Sciatic nerve (tissue), 2 donors: ENCODE results near the gene SF3B3. TPM values are rescaled to one million over a fixed set of nuclear protein-coding genes. Genes with fewer than 3 reads are reported as not detected.
"Not testable (repeated sequence)": the region's sequence is repeated elsewhere in the genome, so short reads cannot be mapped to it uniquely, and the experiment has no call there.

ENCODE experiments used
- ATAC-seq: fragments of 200-7000 bp; cut with Tn5 transposase; one replicate; pipeline ENCODE4 v1.9.1; 2020; ENCODE audit warnings: mild to moderate bottlenecking, moderate library complexity
- DNase-seq: peaks from one replicate; pipeline ENCODE4 v3.0.0-alpha.2; 2020; ENCODE audit warnings: low spot score
- intact Hi-C: fragments of 100-400 bp; cut with DNase I; formaldehyde crosslinking; loops from one replicate; pipeline ENCODE4 v1.14.2; 2022
- total RNA-seq: library from RNA; stranded (reverse); fragmentation: NEBNext Ultra II Directional; extraction: Animal tissue kit (Norgen Biotek cat#: 25700); gene quantifications from one replicate; pipeline ENCODE4 v1.2.1, GENCODE V29; 2021
- donor health status: DM: no; HTN: no; CAD: no.
- donor health status: DM: no; HTN: no; CAD: no.

The SF3B3 gene
- total RNA-seq, 1 donor from 2014 or later: 207 TPM

GRCh38 chr16:70496513-70496912 lies 27.1 kb upstream of the SF3B3 start:
- DNase-seq (no peak), ATAC-seq (no peak)
- intact Hi-C loops: no loop called here

- no peak for DNase-seq
- intact Hi-C loops: no loop called here
Observed at GRCh38 chr16:70508752-70509151, 14.9 kb upstream of the SF3B3 start.

GRCh38 chr16:70510216-70510615 lies 13.4 kb upstream of the SF3B3 start:
- DNase-seq (no peak), ATAC-seq (no peak)
- intact Hi-C loops: no loop called here

More at GRCh38 chr16:70508752-70509151, 14.9 kb upstream of the SF3B3 start:
- no peak for ATAC-seq

- intact Hi-C loops: no loop called here
- ATAC-seq (no peak), DNase-seq (no peak)
Observed at GRCh38 chr16:70511833-70512232, 11.8 kb upstream of the SF3B3 start.

- DNase-seq (no peak), ATAC-seq (no peak)
- intact Hi-C loops: no loop called here
Observed at GRCh38 chr16:70512456-70512855, 11.2 kb upstream of the SF3B3 start.

- intact Hi-C loops: loop anchor here (10.0 kb wide), 2 partner anchors 54 to 244 kb away; no protein-coding TSS in a partner anchor
- ATAC-seq (no peak), DNase-seq (no peak)
Observed at GRCh38 chr16:70520612-70521297, 2.9 kb upstream of the SF3B3 start.

GRCh38 chr16:70522216-70523075 lies 1.2 kb upstream of the SF3B3 start:
- DNase-seq (no peak), ATAC-seq (no peak)
- intact Hi-C loops: loop anchor here (10.0 kb wide), 2 partner anchors 52 to 242 kb away; no protein-coding TSS in a partner anchor

GRCh38 chr16:70523076-70523742 lies 407 bp upstream of the SF3B3 start, which contains the start of gene COG4:
Gene COG4 (minus strand): TSS chr16:70523554. CDS start chr16:70523543, 11 bp downstream.
- DNase-seq (peak; percentile 92), ATAC-seq (peak; percentile 96)
- intact Hi-C loops: loop anchor here (10.0 kb wide), 2 partner anchors 52 to 242 kb away; no protein-coding TSS in a partner anchor

GRCh38 chr16:70524399-70524825 lies 796 bp downstream of the SF3B3 start:
- intact Hi-C loops: loop anchor here (10.0 kb wide), 2 partner anchors 50 to 240 kb away; no protein-coding TSS in a partner anchor
- peak; percentile 26 for ATAC-seq
- not testable (repeated sequence) for DNase-seq

- intact Hi-C loops: loop anchor here (10.0 kb wide), 2 partner anchors 48 to 238 kb away; no protein-coding TSS in a partner anchor
- ATAC-seq (no peak), DNase-seq (no peak)
Observed at GRCh38 chr16:70526403-70526802, 2.8 kb downstream of the SF3B3 start.

GRCh38 chr16:70527315-70527996 lies 3.8 kb downstream of the SF3B3 start:
- DNase-seq (no peak), ATAC-seq (no peak)
- intact Hi-C loops: loop anchor here (10.0 kb wide), 2 partner anchors 47 to 237 kb away; no protein-coding TSS in a partner anchor

GRCh38 chr16:70529051-70529777 lies 5.6 kb downstream of the SF3B3 start:
- DNase-seq: no peak

GRCh38 chr16:70529954-70530353 lies 6.3 kb downstream of the SF3B3 start:
- not testable (repeated sequence) for ATAC-seq, DNase-seq
- intact Hi-C loops: loop anchor here (5.0 to 10.0 kb wide), 3 partner anchors 45 to 235 kb away; no protein-coding TSS in a partner anchor

More at GRCh38 chr16:70529051-70529777, 5.6 kb downstream of the SF3B3 start:
- peak; percentile 51 for ATAC-seq
- intact Hi-C loops: loop anchor here (10.0 kb wide), 2 partner anchors 46 to 236 kb away; no protein-coding TSS in a partner anchor

- DNase-seq (no peak), ATAC-seq (no peak)
- intact Hi-C loops: loop anchor here (5.0 kb wide), 1 partner anchor 117 kb away; no protein-coding TSS in a partner anchor
Observed at GRCh38 chr16:70534971-70535370, 11.4 kb downstream of the SF3B3 start.

- ATAC-seq (no peak), DNase-seq (no peak)
- intact Hi-C loops: no loop called here
Observed at GRCh38 chr16:70540994-70541393, 17.4 kb downstream of the SF3B3 start.

GRCh38 chr16:70544548-70544947 lies 20.9 kb downstream of the SF3B3 start:
- no peak for ATAC-seq
- intact Hi-C loops: no loop called here
- no peak for DNase-seq

- intact Hi-C loops: no loop called here
- ATAC-seq (no peak), DNase-seq (no peak)
Observed at GRCh38 chr16:70548936-70549335, 25.3 kb downstream of the SF3B3 start.

- ATAC-seq (no peak), DNase-seq (no peak)
- intact Hi-C loops: no loop called here
Observed at GRCh38 chr16:70550082-70550481, 26.5 kb downstream of the SF3B3 start.
